ENCODE data around the gene FBXO33. TPM values are rescaled to one million over a fixed set of nuclear protein-coding genes. Genes with fewer than 3 reads are reported as not detected.

The FBXO33 gene, protein sequence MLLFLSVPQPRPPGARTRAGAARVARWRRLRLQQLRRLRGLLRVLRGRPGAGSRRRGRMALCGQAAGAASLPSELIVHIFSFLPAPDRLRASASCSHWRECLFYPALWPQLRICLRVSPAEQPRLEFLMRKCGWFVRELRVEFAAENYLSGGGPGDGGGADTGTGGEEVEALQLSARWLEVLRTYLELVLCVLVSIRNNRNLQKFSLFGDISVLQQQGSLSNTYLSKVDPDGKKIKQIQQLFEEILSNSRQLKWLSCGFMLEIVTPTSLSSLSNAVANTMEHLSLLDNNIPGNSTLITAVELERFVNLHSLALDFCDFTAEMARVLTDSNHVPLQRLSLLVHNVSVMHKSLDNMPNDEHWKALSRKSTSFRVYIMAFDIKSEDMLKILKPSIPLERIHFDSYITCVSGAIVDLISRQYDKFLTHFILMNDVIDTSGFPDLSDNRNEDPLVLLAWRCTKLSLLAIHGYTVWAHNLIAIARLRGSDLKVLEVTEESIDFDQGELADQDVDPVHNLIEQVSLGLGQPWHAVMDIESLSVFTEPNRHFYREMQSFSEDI
- total RNA-seq = 10 to 100 TPM; 21.2 to 21.7 TPM

DNA sequence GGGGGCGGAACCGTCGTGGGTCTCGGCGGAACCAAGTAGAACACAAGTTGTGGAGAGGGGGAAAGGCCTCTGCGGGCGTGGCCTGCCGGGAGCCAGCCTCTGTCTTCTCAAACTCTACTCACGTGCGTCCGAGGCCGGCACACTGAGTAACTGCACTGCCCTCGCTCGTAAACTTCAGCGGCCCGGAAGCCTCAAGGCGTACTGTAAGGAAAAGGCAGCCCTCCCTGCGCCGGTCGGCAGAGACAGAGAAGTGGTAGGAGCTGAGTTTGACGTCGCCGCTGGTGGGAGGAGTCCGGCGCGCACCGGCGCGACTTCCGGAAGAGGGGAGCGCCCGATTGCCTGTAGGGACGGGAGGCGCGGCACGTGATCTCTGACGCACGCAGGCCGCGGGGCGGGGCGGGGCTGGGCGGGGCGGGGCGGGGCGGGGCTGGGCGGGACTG is at the start of gene FBXO33:
Gene FBXO33, minus strand, starts transcription at position 255 of the 440 bp plus-strand sequence. CDS start 271 bp downstream, outside the sequence.
- CTCF ChIA-PET = interaction anchor here (0.8 to 1.3 kb wide), 3 partner anchors 15 to 262 kb away, joined by 3 to 5 read pairs (median 3); partner anchors contain the start of gene TRAPPC6B
- POLR2A ChIA-PET = interaction anchor here (0.6 to 3.2 kb wide), 12 partner anchors 14 to 329 kb away, joined by 3 to 16 read pairs (median 4); partner anchors contain the start of genes GEMIN2, PNN, SEC23A and TRAPPC6B

DNA sequence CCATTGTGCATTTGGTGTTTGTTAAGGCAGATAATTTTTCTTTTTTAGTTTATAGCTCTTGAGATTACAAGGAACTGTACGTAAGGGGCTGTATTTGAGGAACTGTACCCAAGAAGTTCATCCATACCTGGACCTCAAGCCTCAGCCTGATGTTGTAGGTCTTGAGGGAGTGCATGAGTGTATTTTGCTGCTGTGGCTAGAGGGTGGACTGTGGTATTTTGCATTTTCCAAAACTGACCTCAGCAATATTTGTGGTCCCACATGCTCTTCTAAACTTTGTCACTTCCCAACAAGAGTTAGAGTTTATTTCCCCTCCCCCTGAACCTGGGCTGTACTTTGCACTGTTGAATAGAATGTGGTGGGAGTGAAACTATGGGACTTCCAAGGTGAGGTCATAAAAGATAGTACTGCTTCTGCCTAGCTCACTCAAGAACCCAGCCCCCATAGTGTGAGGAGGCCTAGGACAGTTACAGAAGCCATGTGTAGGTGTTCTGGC is 42.2 kb upstream of the FBXO33 start:
- ChIA-PET CTCF (interaction anchor here (0.6 kb wide), 1 partner anchor 303 kb away, joined by 3 read pairs; no protein-coding TSS in a partner anchor), POLR2A (no interaction called here)

DNA sequence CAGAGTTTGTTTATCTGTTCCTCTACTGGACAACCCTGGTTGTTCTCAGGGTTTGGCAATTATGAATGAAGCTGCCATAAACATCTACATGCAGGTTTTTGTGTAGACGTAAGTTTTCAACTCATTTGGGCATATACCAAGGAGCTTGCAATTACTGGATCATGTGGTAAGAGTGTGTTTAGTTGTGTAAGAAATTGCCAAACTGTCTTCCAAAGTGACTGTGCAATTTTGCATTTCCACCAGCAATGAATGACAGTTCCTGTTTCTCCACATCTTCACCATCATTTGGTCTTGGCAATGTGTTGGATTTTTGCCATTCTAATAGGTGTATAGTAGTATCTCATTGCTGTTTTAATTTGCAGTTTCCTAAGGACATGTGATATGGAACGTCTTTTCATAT is 39.8 kb upstream of the FBXO33 start:
- CTCF ChIA-PET = no interaction called here
- POLR2A ChIA-PET = no interaction called here

DNA sequence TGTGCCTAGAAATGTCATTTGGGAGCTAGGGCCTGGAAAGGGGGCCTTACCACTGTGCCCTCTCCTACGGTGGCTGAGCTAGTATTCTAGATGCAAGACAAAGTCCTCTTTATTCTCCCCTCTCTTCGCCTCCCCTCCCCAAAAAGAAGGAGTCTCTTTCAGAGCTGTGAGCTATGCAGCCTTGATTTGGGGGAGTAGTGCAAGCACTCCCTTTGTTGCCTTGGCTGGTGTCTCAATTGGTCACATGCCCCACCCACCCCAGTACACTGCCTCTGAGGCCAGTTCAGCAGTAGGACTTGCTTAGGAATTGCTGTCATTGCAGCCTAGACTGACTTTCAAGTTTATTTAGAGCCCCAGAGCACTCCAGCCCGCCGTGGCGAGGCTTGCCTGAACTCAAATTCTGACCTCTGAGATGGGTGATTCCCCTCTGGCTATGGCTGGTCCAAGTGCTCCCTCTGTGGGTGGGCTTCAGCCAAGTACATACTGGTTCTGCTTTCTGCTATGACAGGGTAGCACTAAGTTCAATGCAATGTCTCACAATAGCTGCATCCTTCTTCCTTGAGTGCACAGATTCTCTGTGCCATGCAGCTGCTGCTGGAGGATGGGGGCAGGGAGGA is 37.0 kb upstream of the FBXO33 start:
- ChIA-PET POLR2A (no interaction called here), CTCF (interaction anchor here (1.2 to 1.5 kb wide), 2 partner anchors 16 to 38 kb away, joined by 4 to 5 read pairs; partner anchors contain the start of gene FBXO33)

DNA sequence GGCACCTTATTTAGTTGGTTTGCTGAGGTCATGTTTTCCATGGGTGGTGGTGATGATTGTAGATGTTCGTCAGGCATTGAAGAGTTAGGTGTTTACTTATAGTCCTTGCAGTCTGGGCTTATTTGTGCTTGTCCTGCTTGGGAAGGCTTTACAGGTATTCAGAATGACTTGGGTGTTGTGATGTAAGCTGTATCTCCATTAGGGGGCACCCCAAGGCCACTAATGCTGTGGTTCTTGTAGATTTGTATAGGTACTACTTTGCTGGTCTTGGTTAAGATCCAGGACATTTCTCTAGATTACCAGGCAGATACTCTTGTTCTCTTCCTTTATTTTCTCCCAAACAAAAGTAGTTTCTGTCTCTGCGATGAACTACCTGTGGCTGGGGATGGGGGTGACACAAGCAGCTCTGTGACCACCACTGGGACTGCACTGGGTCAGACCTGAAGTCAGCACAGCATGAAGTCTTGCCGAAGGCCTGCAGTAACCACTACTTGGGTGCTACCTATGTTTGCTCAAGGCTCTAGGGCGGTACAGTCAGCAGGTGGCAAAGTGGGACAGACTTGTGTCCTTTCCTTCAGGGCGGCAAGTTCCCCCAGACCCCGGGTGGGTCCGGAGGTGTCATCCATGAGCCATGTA is 35.8 kb upstream of the FBXO33 start:
- ChIA-PET POLR2A (no interaction called here), CTCF (interaction anchor here (1.2 kb wide), 1 partner anchor 15 kb away, joined by 4 read pairs; no protein-coding TSS in a partner anchor)

DNA sequence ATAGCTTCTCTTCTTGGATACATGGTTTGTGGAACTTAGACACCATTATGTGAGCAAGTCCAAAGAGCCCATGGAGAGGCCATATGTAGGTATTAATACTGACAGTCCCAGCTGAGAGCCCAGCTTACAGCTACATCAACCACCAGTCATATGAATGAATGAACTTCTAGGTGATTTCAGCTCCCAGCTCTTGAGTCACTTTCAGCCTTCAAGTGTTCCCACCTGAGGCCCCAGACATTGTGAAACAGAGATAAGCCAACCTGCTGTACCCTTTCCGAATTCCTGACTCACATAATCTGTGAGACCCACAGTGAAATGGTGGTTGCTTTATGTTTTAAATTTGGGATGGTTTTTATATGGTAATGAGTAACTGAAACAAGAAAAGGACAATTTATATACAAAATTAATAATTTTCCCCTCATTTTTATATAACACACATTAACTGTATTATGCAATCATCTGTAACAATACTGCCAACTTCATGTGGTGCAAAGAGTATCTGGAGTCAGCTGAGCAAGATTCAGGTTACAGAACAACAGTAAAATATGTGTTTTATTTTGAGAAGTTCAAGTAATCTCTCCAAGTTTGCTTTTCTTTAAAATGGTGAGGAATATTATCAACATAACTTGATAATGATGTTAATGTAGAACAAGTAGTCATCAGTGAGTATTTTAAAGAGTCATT is 27.7 kb upstream of the FBXO33 start:
- POLR2A ChIA-PET = no interaction called here

DNA sequence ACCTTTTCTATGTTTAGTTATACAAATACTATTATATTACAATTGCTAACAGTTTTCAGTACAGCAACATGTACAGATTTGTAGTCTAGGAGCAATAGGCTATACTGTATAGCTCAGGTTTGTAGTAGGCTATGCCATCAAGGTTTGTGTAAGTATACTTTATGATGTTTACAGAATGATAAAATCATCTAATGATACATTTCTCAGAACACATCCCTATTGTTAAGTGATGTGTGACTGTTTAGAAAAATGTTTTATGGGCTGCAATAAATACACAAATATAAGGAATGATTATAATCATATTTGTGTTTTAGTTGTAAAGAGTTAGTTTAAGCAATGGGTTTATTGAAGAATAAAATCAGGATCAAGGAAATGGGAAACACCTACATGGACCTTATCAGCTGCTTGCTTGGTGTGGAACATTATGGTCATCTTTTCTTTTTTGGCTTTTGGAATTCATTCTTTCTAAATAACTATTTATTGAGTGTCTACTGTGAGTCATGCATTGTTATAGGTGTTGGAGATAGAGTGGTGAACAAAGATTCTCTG is 24.5 kb upstream of the FBXO33 start:
- CTCF ChIA-PET = interaction anchor here (1.3 kb wide), 1 partner anchor 10 kb away, joined by 3 read pairs; no protein-coding TSS in a partner anchor
- POLR2A ChIA-PET = no interaction called here

More for the DNA sequence above, 27.7 kb upstream of the FBXO33 start:
- CTCF ChIA-PET = no interaction called here

DNA sequence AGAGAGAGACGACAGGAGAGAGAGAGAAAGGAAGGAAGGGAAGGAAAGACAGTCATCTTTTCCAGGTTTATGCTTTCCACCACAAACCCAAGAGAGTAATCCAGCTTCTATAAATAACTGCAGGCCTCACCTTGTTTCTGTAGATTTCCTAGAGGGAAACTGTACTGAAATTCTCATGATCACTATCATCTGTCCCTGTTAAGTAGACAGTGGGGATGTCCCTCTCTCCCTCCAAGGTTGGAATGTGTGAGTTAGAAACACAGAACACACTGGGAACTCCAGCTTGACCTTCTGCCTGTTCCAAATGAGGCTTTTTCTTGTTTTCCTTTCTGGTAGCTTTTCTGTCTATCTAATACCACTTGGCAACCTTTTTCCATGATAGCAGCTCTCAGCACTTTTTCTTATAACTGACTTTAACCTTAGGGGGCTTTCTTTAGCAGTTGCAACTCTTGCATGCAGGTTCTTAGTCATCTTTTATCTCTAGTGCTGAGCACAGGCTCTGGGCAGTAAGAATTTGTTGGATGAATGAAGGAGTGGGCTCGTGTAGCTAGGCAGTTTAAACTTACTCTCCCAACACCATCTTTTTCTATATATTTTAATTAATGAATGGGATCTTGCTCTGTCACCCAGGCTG is 22.8 kb upstream of the FBXO33 start:
- CTCF ChIA-PET = interaction anchor here (0.7 to 1.3 kb wide), 2 partner anchors 12 to 600 kb away, joined by 3 read pairs; no protein-coding TSS in a partner anchor
- POLR2A ChIA-PET = no interaction called here

DNA sequence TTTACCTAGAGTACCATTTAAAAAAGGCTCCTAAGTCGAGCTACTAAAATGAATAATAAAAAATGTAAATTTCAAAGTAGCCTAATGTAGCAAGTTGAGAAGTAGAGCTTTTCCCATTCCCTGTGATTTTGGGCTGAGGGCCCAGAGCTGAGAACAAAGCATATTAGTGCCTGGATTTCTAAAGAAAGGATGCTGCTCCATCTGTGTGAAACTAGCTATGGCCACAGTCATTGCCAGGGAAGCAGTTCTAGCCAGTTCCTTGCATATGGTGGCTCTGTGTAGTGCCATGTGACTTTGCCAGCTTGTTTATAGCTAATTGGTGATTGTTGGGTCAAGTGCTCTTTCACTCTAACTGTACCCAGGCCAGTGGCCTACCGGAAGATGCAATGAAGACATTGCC is 20.4 kb upstream of the FBXO33 start:
- CTCF ChIA-PET = interaction anchor here (1.4 kb wide), 1 partner anchor 16 kb away, joined by 4 read pairs; no protein-coding TSS in a partner anchor
- POLR2A ChIA-PET = no interaction called here

DNA sequence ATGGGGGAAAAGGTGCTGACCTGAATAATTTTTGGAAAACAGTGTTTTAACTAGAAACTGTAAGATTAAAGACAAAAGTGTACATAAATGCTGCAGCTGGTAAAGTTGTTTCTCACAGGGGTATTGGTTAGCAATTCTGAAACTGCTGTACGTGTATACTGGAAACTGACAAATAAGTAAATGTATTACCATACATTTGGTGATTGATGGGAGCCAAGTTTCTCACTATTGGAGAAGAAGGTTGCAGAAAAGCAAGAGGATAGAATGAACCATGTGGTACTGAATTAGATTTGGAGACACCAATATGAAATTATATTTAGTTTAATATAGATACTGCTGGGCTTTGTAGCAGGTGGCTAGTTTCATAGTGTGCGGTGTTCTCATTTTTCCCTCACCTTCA is 19.6 kb upstream of the FBXO33 start:
- CTCF ChIA-PET = no interaction called here
- POLR2A ChIA-PET = no interaction called here

DNA sequence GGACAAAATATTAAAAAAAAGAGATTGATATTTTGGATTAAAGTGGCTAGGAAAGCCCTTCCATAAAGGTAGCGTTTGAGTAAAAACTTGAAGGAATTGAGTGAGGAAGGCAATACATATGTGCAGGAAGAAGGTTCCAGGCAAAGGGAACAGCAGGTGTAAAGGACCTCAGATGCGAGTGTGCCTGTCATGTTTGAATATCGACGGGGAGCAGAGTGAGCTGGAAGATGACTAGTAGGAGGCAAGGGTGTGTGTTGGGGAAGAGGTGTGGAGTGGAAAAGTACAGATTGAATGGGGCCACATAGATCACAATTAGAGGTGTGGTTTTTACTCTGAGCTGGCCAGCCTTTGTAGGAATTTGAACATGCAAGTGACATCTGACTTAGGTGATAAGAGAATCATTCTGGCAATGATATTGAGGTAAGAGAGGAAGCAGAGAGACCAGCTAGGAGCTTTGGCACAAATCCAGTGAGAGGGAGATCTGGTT is 15.0 kb upstream of the FBXO33 start:
- POLR2A ChIA-PET = interaction anchor here (2.8 kb wide), 1 partner anchor 16 kb away, joined by 16 read pairs; the partner anchor contains the start of gene FBXO33
- CTCF ChIA-PET = interaction anchor here (1.2 kb wide), 1 partner anchor 15 kb away, joined by 3 read pairs; the partner anchor contains the start of gene FBXO33

DNA sequence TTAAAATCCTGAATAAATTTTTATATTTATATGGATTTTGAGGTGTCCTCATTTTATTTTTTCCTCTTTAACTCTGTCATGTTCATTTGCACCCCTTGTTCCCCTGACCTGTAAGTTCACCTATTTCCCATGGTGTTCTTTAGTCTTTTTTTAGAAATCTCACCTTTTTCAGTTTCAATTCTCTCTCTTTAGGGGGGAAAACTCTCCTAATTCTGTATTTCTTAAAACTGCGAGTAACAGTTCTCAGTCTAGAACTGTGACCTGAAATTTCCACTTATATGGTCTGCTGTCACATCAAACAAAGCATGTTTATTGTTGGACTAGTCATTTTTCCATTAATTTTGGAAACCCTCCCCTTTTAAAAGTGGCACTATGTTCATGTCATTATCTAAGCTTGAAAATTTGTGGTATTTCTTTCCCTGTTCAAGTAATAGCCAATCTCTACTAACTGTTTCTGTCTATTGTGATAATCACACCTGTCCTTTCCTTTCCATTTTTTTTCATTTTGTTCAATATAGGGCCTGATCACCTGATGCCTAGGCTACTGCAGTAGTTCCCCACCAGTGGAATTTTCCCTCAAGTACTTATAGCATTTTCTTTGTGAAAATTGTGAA is 14.0 kb upstream of the FBXO33 start:
- ChIA-PET POLR2A (interaction anchor here (1.2 kb wide), 1 partner anchor 14 kb away, joined by 4 read pairs; the partner anchor contains the start of gene FBXO33), CTCF (no interaction called here)

DNA sequence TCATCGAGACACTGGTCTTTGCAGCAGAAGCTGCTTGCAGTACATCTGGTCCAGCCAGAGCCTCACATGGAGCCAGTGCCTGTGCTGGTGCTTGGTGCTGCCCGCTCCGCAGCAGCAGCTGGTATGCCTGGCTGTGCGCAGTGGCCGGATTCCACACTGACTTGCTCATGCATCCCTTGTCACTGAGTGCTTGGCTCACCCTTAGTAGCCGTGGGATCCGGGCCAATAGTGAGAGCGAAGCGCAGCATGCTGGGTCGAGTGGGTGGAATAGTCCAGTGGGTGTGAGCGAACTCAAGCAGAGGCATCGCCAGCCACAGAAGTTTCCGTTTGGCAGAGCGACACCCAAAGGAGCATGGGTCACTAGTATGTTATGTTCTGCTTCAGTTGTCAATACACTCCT is 10.1 kb upstream of the FBXO33 start:
- ChIA-PET POLR2A (no interaction called here), CTCF (no interaction called here)

DNA sequence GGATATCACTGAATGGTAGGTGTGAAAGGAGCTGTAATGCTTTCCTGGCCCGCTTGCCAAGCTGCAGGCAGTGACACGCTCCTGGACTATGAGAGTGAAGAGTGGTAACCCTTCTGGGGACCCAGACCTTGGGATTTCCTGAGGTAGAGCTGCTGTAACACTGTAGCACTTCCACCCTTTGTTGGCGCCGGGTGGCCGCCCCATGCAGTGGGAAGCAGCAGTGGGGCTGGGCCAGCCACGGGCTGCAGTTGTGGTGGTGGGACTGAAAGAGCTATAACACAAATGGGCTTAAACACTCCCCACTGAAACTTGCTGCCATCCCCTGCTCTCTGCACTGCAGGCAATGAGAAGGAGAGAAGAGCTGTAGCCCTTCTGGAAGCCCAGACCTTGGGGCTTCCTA is 9.6 kb upstream of the FBXO33 start:
- ChIA-PET CTCF (interaction anchor here (0.6 kb wide), 2 partner anchors 49 to 137 kb away, joined by 3 read pairs; no protein-coding TSS in a partner anchor), POLR2A (no interaction called here)

DNA sequence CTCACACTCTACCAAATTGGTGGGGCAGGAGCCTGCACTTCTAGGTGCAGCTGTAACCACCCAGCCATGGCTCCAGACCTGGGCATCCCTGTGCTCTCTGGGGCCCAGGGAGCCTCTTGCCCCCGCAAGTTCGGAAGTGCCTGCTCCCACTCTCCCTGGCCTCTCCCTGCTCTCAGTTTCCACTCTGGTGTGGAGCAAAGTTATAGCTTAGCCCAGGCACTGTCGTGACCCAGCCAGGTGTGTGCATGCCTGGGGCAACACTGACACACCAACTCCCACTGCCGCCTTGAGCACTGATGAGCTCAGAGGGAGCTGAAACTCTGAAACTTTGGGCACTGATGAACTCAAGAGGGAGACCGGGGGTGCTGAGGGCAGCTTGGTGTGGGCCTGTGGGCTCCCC is 8.7 kb upstream of the FBXO33 start:
- POLR2A ChIA-PET = no interaction called here
- CTCF ChIA-PET = no interaction called here

DNA sequence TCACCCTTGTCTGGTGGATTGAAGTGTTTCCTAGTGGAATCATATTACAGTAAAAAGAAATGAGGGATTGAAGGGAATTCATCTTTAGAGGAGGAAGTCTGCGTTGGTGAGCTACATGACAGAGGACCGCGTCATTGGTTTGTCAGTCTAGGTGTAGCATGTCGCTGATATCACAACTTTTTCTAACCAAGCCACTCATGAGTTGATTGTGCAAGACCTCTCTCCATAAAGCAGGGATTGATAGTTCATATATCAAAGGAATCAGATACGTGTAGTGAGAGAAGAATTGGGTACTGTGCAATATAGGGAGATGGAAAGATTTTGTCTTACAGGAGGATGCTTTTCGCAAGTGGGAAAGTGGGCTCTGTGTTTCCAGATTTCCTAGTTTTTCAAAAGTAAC is 3.0 kb upstream of the FBXO33 start:
- ChIA-PET POLR2A (no interaction called here), CTCF (no interaction called here)

DNA sequence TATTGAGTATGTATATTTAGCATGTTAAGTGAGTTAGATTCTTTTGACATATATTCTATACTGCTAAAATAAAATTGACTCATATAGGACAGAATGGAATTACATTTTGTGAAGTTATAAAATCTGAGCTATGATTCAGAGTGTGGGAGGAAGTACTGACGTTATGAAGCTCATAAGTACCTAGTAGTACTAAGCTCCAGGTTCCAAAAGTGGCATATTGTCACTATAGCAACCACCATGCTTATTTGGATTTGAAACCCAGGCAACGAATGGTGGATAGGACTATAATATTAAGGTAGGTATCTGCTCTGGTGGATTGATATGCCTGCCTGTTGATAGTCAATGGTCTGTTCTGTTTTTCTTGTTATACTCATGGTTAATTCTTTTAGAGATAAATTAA is 2.2 kb upstream of the FBXO33 start:
- ChIA-PET CTCF (interaction anchor here (0.9 kb wide), 1 partner anchor 14 kb away, joined by 5 read pairs; no protein-coding TSS in a partner anchor), POLR2A (no interaction called here)

DNA sequence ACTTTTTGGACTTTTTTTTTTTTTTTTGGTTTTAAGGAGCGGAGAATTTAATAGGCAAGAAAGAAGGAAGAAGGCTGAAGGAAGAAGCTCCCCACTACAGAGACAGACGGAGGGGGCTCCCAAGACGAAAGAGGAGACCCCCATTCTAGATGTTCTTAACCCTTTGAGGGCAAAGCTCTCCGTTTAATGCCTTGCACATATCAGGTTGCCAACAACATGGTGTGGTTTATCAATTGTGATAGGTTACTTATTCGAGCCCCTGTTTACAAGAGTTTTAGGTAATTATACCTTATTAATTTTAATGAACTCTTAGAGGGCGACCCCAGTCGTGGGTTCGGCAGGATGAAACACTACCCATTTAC is 1.2 kb upstream of the FBXO33 start:
- CTCF ChIA-PET = no interaction called here
- POLR2A ChIA-PET = interaction anchor here (0.6 kb wide), 2 partner anchors 185 to 1616 kb away, joined by 3 read pairs; no protein-coding TSS in a partner anchor
